HG03196 (cell line): ENCODE measurements around the gene OR6B3.

Experiments used
- ATAC-seq: cut with Tn5 transposase; IDR thresholded peaks from one replicate; pipeline ENCODE4 v1.9.1; 2021; ENCODE audit not compliant: unreplicated experiment

The OR6B3 gene

GRCh38 chr2:240053173-240054155 lies at the start of gene OR6B3:
Gene OR6B3 (minus strand): TSS chr2:240053521.
- ATAC-seq, result no peak

DNA sequence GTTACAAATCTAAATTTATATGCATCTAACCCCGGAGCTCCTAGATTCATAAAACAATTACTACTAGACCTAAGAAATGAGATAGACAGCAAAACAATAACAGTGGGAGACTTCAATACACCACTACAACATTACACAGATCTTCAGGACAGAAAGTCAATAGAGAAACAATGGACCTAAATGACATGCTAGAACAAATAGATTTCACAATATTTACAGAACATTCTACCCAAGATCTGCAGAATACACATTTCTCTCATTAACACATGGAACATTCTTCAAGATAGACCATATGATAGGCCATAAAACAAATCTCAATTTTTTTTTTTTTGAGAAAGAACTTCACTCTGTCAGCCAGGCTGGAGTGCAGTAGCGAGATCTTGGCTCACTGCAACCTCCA lies 45.0 kb upstream of the OR6B3 start:
- no peak for ATAC-seq

- ATAC-seq, result no peak
These were observed 42.5 kb upstream of the OR6B3 start for GRCh38 chr2:240095556-240096523.

GRCh38 chr2:240089306-240089705 lies 36.0 kb upstream of the OR6B3 start:
- no peak for ATAC-seq

GRCh38 chr2:240086563-240086962 lies 33.2 kb upstream of the OR6B3 start:
- no peak for ATAC-seq

- no peak for ATAC-seq
These were observed 25.3 kb upstream of the OR6B3 start for GRCh38 chr2:240078631-240079030.

DNA sequence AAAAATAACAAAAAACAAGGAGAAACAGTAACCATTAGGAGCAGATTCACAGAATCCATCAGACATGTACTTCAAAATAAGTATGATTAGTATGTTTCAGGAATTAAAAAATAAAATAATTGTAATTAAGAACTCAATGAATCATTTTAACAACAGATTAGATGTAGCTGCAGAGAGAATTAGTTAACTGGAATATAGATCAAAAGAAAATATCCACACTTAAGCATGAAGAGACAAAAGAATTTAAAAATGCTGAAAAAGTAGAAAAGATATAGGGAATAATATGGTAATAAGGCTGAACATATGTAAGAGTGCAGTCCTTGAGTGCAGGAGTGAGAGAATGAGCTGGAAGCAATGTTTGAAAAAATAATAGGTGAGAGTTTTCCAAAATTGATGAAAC lies 24.1 kb upstream of the OR6B3 start:
- ATAC-seq, result no peak

- no peak for ATAC-seq
These were observed 21.2 kb upstream of the OR6B3 start for GRCh38 chr2:240074545-240074944.

- no peak for ATAC-seq
These were observed 17.6 kb upstream of the OR6B3 start for GRCh38 chr2:240070907-240071306.

DNA sequence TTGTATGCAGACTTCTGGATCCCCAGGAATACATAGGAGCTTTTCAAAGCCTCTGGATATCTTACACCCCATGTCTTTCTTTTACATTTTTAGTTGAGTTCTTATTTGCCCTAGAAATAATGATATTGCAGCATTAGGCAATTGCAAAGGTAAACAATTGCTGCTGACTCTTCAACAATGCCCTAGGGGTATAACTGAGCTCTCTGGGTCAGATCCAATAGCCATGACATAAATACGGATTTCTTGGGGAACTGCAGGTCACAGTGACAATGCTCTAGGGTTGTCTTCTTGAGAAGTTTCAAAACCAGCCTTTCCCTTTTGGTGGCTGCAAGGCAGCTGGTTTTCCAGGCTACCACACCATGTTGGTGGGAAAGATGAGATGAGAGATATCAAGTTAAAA lies 16.5 kb upstream of the OR6B3 start:
- no peak for ATAC-seq

DNA sequence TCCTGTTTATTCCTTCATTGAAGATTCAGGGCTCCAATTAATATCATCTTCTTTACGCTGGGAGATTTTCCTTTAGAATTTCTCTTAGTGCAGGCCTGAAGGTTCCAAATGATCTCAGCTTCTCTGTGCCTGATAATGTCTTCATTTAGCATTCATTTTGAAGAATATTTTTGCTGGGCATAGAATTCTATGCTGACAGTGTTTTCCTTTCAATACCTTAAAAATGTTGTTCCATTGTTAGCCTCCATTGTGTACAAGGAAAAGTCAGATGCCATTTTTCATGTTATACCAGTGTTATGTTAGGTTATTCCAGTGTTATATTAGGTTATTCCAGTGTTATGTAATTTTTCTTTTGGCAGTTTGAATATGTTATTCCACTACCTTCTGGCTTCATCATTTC lies 14.9 kb upstream of the OR6B3 start:
- ATAC-seq, result no peak

- ATAC-seq, result no peak
These were observed 13.2 kb upstream of the OR6B3 start for GRCh38 chr2:240066489-240066888.

DNA sequence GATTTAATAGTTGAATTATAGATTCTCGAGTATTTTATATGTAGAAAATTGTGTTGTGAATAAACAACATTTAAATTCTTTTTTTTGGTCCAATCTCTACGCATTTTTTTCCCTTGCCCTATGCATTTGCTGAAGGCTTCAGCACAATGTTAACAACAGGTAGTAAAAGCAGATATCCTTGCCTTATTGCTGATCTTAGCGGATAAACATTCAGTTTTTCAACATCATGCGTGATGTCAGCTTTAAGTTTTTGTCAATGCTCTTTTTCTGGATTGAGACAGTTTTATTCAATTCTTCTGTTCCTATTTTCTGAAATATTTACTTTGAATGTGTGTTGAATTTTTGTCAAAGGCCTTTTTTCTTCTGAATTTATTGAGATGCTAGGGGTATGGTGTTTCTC lies 11.6 kb upstream of the OR6B3 start:
- ATAC-seq, result no peak

GRCh38 chr2:240060977-240061591 lies 7.8 kb upstream of the OR6B3 start:
- ATAC-seq, result no peak

DNA sequence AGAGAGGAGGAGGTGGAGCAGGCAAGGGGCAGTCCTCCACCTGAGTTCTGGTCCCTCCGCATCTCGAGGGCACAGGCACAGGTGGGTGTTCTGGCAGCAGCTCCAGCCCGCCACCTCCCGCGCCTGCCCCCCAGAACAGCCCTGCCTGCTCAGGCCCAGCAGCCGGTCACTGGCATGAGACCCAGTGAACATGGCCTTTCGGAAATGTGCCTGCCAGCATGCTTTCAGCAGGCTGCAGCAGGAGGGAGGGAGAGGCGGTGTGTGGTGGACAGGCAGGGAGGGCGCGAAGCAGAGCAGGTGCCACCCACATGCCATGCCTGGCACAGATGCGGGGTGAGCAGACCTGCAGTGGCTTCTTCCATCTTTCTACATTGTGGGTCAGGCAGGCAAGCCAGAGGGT lies 3.4 kb upstream of the OR6B3 start:
- ATAC-seq, result no peak

DNA sequence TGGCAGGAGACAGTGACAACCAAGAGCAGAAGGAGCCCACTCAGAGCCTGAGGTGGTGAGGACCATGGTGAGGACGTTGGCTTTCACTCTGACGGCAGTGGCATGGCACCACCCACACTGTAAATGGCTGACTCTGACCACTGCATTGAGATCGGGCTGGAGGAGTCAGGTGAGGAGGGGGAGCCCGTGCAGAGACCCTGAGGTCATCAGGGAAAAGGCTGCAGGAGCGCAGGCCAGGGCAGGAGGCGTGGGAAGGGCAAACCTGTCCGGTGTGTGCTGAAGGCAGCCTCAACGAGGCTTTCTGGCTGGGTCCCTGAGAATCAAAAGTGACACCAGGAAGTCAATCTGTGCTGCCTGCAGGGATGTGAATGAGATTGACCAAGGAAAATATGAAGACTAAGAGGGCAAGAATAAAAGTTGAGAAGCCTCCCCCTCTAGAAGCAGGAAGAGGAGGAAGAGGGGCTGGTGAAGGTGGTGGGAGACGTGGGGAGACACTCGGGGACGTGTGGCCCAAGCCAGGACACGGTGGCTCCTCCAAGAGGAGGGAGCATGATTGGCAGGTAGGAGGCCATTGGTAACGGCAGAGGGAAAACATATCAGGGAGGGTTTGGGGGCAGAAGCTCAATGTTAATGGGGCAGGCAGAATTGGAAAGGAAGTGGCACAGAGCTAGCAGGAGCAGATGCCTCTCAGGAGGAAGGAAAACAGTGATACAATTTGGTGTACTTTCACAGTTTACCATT lies 2.0 kb upstream of the OR6B3 start:
- no peak for ATAC-seq

DNA sequence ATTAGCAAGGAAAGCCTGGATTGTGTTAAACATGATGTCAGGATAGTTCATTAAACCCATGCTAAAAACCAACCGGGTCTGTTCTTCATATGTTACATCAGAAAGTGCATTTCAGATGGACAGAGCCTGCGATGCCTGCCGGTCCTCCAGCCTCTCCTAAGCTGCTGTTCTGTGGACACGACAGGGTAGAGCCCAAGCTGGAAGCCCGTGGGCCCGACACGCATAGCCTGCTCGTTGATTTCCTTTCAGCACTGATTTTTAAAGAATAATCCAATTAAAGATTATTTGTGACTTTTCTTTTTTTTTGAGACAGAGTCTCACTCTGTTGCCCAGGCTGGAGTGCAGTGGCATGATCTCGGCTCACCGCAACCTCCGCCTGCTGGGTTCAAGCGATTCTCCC lies 797 bp downstream of the OR6B3 start:
- ATAC-seq, result no peak

DNA sequence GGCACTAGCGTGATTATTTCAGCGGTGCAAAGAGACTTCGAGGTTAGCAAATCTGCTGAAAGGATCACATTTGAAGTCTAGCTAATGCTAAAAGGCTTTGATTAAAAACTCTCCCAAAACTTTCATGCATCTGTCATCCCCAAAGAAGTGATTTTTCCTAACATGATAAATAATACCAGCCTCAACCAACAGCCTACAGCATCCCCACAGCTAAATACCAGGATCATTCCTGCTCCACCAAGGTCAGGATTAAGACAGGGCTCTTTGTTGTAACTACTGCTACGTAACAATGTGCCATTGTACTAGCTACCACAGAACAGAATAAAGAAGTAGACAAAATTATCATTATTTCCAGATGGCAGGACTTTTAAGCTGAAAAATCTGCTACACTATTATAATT lies 1.6 kb downstream of the OR6B3 start:
- ATAC-seq, result no peak

DNA sequence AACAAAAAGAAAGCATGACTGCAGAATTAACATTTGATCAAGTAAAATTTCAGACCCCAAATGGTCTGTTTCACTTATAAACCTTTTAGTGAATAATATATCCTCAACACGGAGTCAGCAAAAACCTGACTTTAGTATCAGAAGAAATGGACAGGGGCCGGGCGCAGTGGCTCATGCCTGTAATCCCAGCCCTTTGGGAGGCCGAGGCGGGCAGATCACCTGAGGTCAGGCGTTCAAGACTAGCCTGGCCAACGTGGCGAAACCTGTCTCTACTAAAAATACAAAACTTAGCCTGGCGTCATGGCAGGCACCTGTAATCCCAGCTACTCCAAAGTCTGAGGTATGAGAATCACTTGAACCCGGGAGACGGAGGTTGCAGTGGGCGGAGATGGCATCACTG lies 3.0 kb downstream of the OR6B3 start:
- ATAC-seq, result no peak

GRCh38 chr2:240048237-240048636 lies 5.1 kb downstream of the OR6B3 start:
- no peak for ATAC-seq

DNA sequence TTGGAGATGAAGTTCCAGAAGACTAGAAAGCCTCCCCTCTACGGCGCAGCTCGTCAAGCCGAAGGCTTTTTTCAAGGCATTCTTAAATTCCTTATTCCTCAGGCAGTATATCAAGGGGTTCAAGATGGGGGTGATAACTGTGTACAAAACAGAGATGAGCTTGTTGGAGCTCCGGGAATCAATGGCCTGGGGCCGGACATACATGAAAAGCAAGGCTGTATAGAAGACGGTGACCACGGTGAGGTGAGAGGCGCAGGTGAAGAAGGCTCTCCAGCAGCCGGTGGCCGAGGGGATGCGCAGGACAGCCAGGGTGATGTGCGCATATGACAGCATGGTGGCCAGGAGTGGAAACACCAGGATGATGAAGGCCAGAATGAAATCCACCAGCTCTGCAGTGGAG lies 8.2 kb downstream of the OR6B3 start:
- ATAC-seq, result no peak
